Left ventricle myocardium inferior (tissue), 1 donor: ENCODE measurements around the gene ETHE1. TPM values are rescaled to one million over a fixed set of nuclear protein-coding genes. Genes with fewer than 3 reads are reported as not detected.

Experiments
- DNase-seq: peaks from one replicate; pipeline ENCODE4 v3.0.0-alpha.2; 2020
- H3K27ac ChIP-seq: fragments of 200-600 bp; replicated peaks from 2 replicates; pipeline ENCODE4 v1.8.0; 2021
- H3K27me3 ChIP-seq: fragments of 200-600 bp; 2 replicates; pipeline ENCODE4 v1.8.0; 2021; ENCODE audit warnings: low read depth
- H3K36me3 ChIP-seq: fragments of 200-600 bp; 2 replicates; pipeline ENCODE4 v1.8.0; 2021
- H3K4me1 ChIP-seq: fragments of 200-600 bp; 2 replicates; pipeline ENCODE4 v1.8.0; 2021
- H3K4me3 ChIP-seq: fragments of 200-600 bp; 2 replicates; pipeline ENCODE4 v1.8.0; 2021; ENCODE audit warnings: mild to moderate bottlenecking, moderate library complexity
- H3K9me3 ChIP-seq: fragments of 200-600 bp; replicated peaks from 2 replicates; pipeline ENCODE4 v1.8.0; 2021
- CTCF ChIP-seq: fragments of 200-600 bp; IDR thresholded peaks from 2 replicates; pipeline ENCODE4 v1.8.0; 2021; ENCODE audit warnings: antibody characterized with exemption, mild to moderate bottlenecking, borderline replicate concordance
- intact Hi-C: fragments of 100-400 bp; cut with micrococcal nuclease; formaldehyde crosslinking; loops from one replicate; pipeline ENCODE4 v1.11.0; 2022
- total RNA-seq: library from RNA; stranded (reverse); fragmentation: NEBNext Ultra II Directional; extraction: Animal tissue kit (Norgen Biotek cat#: 25700); gene quantifications from one replicate; pipeline ENCODE4 v1.2.1, GENCODE V29; 2021
- donor health status: DM: no; HTN: yes; CAD: no; lungs with severe emphysema.

The ETHE1 gene
- total RNA-seq, 1 donor from 2014 or later: 14.6 TPM

DNA sequence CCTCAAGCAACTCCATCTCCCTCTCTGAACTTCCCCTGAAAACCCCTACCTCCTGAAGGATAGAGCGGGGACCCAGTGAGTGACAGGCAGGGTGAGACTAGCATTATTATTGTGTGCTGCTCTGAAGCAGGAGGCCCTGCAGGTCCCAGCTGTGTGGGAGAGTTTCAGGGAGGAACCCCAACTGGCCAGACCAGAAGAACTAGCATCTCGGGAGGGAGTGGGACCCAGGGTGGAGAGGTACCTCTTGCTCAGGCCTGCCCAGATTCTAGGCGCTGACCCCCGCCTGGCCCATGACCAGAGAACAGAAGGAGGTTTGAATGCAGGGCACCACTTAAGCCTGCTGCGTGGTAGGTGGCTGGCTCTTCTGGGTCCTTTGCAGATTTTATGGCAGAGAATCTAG is 55.9 kb downstream of the ETHE1 start:
- no peaks in the 10 kb centered on the region for H3K9me3 ChIP-seq
- H3K27me3 ChIP-seq: peaks cover 4% of the 10 kb centered on the region
- H3K4me3 ChIP-seq: no peak overlapping the region
- H3K27ac ChIP-seq: no peak overlapping the region
- peaks cover 13% of the 10 kb centered on the region for H3K4me1 ChIP-seq
- no peaks in the 10 kb centered on the region for H3K36me3 ChIP-seq
- intact Hi-C loops: no loop called here
- no peak for DNase-seq
- TF ChIP-seq CTCF: no peak

- Histone ChIP-seq H3K4me1 (peaks cover 8% of the 10 kb centered on the region), H3K27me3 (peaks cover 12% of the 10 kb centered on the region), H3K36me3 (no peaks in the 10 kb centered on the region), H3K4me3 (no peak overlapping the region), H3K27ac (no peak overlapping the region), H3K9me3 (no peaks in the 10 kb centered on the region)
- intact Hi-C loops: no loop called here
- TF ChIP-seq CTCF: no peak
- no peak for DNase-seq
These were observed 56.7 kb downstream of the ETHE1 start for GRCh38 chr19:43470288-43470687.

DNA sequence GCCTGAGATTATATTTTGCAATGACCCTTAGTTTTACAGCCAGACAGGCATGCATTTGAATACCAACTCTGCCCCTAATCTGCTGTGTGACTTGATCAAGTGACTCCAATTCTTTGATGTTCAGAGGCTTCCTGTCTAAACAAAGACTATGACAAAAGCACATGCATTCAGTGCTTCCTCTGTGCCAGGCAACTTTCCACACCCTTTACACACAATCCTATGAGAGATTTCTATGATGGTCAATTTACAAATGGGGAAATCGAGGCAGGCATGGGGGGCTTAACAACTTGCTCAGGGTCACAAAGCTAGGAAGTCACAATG is 57.9 kb downstream of the ETHE1 start:
- Histone ChIP-seq H3K36me3 (no peaks in the 10 kb centered on the region), H3K9me3 (no peaks in the 10 kb centered on the region), H3K27ac (no peak overlapping the region), H3K4me1 (peaks cover 7% of the 10 kb centered on the region), H3K4me3 (no peak overlapping the region), H3K27me3 (peaks cover 16% of the 10 kb centered on the region)
- intact Hi-C loops: no loop called here
- TF ChIP-seq CTCF: no peak
- no peak for DNase-seq

GRCh38 chr19:43468354-43469159 is 58.4 kb downstream of the ETHE1 start:
- no peak overlapping the region for H3K4me3 ChIP-seq
- no peak for TF ChIP-seq CTCF
- H3K4me1 ChIP-seq: peaks cover 13% of the 10 kb centered on the region
- no peak for DNase-seq
- H3K36me3 ChIP-seq: no peaks in the 10 kb centered on the region
- intact Hi-C loops: no loop called here
- peaks cover 16% of the 10 kb centered on the region for H3K27me3 ChIP-seq
- H3K9me3 ChIP-seq: no peaks in the 10 kb centered on the region
- H3K27ac ChIP-seq: no peak overlapping the region

DNA sequence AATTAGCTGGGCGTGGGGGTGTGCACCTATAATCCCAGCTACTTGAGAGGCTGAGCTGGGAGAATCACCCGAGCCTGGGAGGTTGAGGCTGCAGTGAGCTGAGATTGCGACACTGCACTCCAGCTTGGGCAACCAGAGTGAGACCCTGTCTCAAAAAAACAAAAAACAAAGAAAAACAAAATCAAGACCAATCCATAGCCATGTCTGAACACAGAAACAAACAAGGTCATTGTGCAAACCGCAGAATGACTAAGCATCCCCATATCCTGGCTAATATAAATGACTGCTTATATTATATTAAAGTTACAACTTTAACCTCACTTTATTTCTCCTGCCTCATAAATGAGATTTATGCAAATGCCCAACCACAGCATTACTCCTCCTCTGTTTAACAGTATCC is 59.3 kb downstream of the ETHE1 start:
- H3K36me3 ChIP-seq: no peaks in the 10 kb centered on the region
- H3K4me1 ChIP-seq: peaks cover 21% of the 10 kb centered on the region
- TF ChIP-seq CTCF: no peak
- H3K27ac ChIP-seq: no peak overlapping the region
- H3K4me3 ChIP-seq: no peak overlapping the region
- no peaks in the 10 kb centered on the region for H3K9me3 ChIP-seq
- peaks cover 16% of the 10 kb centered on the region for H3K27me3 ChIP-seq
- intact Hi-C loops: no loop called here
- no peak for DNase-seq
